Esophagus muscularis mucosa (tissue), 4 donors: ENCODE data around the gene PHLPP1.
"Not testable (repeated sequence)": the region's sequence is repeated elsewhere in the genome, so short reads cannot be mapped to it uniquely, and the experiment has no call there.

Experiments
- EP300 ChIP-seq: sonication (generic); formaldehyde crosslinking; IDR thresholded peaks from one replicate; pipeline ENCODE4 v1.6.1; 2017; ENCODE audit warnings: antibody characterized with exemption
- POLR2A ChIP-seq: fragments of 450-650 bp; IDR thresholded peaks from one replicate; pipeline ENCODE4 v1.6.1; 2017; ENCODE audit warnings: antibody characterized with exemption, moderate library complexity, mild to moderate bottlenecking, low read depth
- POLR2AphosphoS5 ChIP-seq, 2 donors: sonication (generic); formaldehyde crosslinking; IDR thresholded peaks; one replicate each; pipeline ENCODE4 v1.6.1; 2017; ENCODE audit warnings: antibody characterized with exemption in 2 of 2
- TF ChIP-seq, protein P1 (sequence below), 3 experiments: fragments of 200-600 bp in 2 of 3; fragments of 450-650 bp in 1 of 3; sonication (generic) in 2 of 3; IDR thresholded peaks; one replicate each; pipeline ENCODE4 v1.5.1; 2017 to 2019; ENCODE audit warnings: antibody characterized with exemption in 3 of 3, mild to moderate bottlenecking in 2 of 3, moderate library complexity in 1 of 3

DNA sequence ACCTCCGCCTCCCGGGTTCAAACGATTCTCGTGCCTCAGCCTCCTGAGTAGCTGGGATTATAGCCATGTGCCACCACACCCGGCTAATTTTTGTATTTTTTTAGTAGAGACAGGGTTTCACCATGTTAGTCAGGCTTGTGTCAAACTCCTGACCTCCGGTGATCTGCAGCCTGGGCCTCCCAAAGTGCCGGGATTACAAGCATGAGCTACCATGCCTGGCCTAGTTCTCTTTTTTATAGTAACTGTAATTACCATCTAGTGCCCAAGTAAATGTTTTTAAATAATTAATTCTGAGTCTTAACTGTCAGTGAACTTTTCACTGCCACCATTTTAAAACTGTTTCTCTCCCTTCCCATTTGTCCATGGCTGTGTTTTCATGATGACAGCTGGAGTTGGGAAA, 198.5 kb downstream of the PHLPP1 start:
- TF ChIP-seq, protein P1, sequence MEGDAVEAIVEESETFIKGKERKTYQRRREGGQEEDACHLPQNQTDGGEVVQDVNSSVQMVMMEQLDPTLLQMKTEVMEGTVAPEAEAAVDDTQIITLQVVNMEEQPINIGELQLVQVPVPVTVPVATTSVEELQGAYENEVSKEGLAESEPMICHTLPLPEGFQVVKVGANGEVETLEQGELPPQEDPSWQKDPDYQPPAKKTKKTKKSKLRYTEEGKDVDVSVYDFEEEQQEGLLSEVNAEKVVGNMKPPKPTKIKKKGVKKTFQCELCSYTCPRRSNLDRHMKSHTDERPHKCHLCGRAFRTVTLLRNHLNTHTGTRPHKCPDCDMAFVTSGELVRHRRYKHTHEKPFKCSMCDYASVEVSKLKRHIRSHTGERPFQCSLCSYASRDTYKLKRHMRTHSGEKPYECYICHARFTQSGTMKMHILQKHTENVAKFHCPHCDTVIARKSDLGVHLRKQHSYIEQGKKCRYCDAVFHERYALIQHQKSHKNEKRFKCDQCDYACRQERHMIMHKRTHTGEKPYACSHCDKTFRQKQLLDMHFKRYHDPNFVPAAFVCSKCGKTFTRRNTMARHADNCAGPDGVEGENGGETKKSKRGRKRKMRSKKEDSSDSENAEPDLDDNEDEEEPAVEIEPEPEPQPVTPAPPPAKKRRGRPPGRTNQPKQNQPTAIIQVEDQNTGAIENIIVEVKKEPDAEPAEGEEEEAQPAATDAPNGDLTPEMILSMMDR (IDR thresholded peaks at IDR 0.05), result not testable (repeated sequence)
- not testable (repeated sequence) for TF ChIP-seq EP300; POLR2A; POLR2AphosphoS5 (IDR thresholded peaks at IDR 0.05)
